Right renal pelvis (tissue), 4 donors: ENCODE results near the gene CC2D2B. TPM values are rescaled to one million over a fixed set of nuclear protein-coding genes. Genes with fewer than 3 reads are reported as not detected.

Source experiments
- DNase-seq, 4 donors: peaks; one replicate each; pipeline ENCODE4 v3.0.0-alpha.2; 2013; ENCODE audit warnings: low read depth in 4 of 4, low spot score in 3 of 4, missing footprints in 1 of 4
- polyA plus RNA-seq, 4 donors: library from polyadenylated mRNA; unstranded; fragments of 120-200 nt; gene quantifications; one replicate each; pipeline ENCODE4 v1.2.1, GENCODE V29; 2013; ENCODE audit not compliant: insufficient read length in 4 of 4

CC2D2B gene
- polyA plus RNA-seq, 4 donors = 1.2 to 1.9 (median 1.4) TPM

DNA sequence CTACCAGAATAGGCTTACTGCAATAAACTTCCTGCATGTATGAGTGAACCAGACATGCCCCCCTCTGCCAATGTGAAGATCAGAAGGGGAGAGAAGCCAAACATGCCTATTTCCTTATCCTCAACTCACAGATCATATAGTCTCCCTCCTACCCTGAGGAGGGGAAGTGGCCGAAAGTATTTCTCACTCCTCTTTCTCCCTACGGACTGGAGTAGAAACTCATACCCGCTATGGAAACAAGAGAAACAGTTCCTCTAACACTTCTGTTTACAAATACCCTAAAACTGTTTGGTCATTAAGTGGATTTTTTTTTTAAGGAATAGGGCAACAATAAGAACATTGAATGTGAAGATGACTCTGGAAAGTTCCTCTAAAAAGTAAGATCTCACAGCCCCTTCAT is 167.0 kb downstream of the CC2D2B start:
- DNase-seq = no peak

DNA sequence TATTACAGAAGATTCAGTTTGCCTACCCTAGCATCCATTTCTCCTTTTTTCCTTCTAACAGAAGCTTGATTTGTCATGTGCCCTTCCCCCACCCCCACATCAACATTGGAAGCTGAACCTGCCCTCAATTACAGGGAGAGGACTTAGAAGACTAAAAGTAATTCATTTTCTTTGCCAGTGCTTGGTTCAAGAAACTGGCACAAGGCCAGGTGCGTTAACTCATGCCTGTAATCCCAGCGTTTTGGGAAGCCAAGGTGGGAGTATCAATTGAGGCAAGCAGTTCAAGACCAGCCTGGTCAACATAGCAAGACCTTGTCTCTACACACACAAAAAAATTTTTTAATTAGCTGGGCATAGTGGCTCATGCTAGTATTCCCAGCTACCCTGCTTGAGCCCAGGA is 168.2 kb downstream of the CC2D2B start:
- no peak for DNase-seq

DNA sequence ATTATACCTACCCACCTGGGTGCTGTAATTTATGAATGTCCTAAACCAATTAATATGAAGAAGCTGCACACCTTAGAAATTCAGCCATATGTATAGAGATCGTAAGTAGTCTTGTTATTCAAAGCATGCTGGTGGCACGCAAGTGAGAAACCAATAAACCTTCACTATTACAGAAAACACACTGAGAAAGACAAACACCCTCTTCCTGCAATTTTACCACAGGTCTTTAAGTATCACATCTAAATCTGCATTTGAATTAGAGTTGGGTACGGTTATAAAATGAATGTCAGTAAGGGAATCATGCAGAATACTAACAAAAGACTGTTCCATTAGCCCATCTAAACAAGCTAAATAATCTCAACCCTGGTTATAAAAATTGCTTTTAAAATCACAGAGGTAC is 169.4 kb downstream of the CC2D2B start:
- no peak for DNase-seq

DNA sequence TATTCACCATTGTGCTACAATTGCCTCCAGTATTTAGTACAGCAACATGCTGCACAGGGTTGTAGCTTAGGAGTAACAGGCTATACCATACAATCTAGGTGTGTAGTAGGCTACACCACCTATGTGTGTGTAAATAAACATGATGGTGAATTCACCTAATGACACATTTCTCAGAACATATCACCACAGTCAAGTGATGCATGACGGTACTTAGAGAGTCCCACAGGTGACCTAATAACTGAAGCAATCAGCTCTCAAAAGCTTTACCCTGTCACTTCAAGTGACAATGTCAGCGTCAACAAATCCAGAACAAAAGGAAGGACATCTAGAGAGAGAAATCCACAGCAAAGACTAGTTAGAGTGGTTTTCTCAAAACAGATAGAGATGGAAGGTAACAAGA is 174.4 kb downstream of the CC2D2B start:
- DNase-seq = no peak

Other genes with a start within 250 kb of the CC2D2B start
- gene TCTN3, start 214.0 kb upstream of the CC2D2B start, polyA plus RNA-seq = 10 to 100 TPM; 76.5 to 86.1 (median 80.7) TPM
- 10 to 100 TPM; 19.8 to 30.8 (median 22.4) TPM for gene ENTPD1, start 151.8 kb upstream of the CC2D2B start, polyA plus RNA-seq
- 10 to 100 TPM; 15.9 to 20.6 (median 18.7) TPM for gene CCNJ, start 135.6 kb downstream of the CC2D2B start, polyA plus RNA-seq
- gene ZNF518A, start 222.3 kb downstream of the CC2D2B start, polyA plus RNA-seq = 10 to 100 TPM; 32.9 to 48.0 (median 38.8) TPM